HEK293 (cell line): ENCODE measurements around the gene TRIM7.
A peak's percentile ranks its signal among the peaks of the same experiment; 100 is the strongest.

Experiments used
- CTCF ChIA-PET: fragments of 350-600 bp; formaldehyde crosslinking; extraction: SDS; loops from one replicate; lab custom pipeline; 2021; ENCODE audit warnings: antibody characterized with exemption; lab: Yijun Ruan, JAX
- POLR2A ChIA-PET: fragments of 300-600 bp; formaldehyde crosslinking; extraction: SDS; loops from one replicate; lab custom pipeline; 2020; ENCODE audit warnings: antibody characterized with exemption, inconsistent platforms; lab: Yijun Ruan, JAX
- H3K27ac ChIP-seq: fragments of 200-500 bp; sonication (Bioruptor generic); 2 replicates; pipeline ENCODE4 v1.5.1; 2014; ENCODE audit warnings: low read depth, low read length, control low read depth, inconsistent platforms; ENCODE audit errors: extremely low read depth
- H3K36me3 ChIP-seq, 2 experiments: fragments of 200-500 bp in 1 of 2; sonication (Bioruptor generic) in 1 of 2; 1 replicate in 1 of 2; 2 replicates in 1 of 2; pipeline ENCODE4 v1.5.1; 2014 to 2017; ENCODE audit warnings: inconsistent platforms in 2 of 2, low read length in 2 of 2; ENCODE audit not compliant: control insufficient read depth in 2 of 2, insufficient read depth in 1 of 2
- H3K4me1 ChIP-seq: fragments of 200-500 bp; sonication (Bioruptor generic); 2 replicates; pipeline ENCODE4 v1.5.1; 2014; ENCODE audit warnings: mild to moderate bottlenecking, low read length, inconsistent platforms; ENCODE audit not compliant: control insufficient read depth, insufficient read depth
- H3K4me3 ChIP-seq: 2 replicates; pipeline ENCODE4 v1.5.1; 2011; ENCODE audit warnings: low read depth, mild to moderate bottlenecking, control low read depth, low read length, moderate library complexity
- H3K9me3 ChIP-seq: fragments of 200-500 bp; sonication (Bioruptor generic); 2 replicates; pipeline ENCODE4 v1.5.1; 2014; ENCODE audit warnings: low read depth, low read length, inconsistent platforms; ENCODE audit not compliant: control insufficient read depth, insufficient read depth
- AEBP2 ChIP-seq: fragments of 450-650 bp; formaldehyde crosslinking; IDR thresholded peaks from 2 replicates; pipeline ENCODE4 v1.5.1; 2016; ENCODE audit warnings: missing biosample characterization, missing genetic modification characterization, borderline replicate concordance
- HIC1 ChIP-seq: fragments of 450-650 bp; formaldehyde crosslinking; IDR thresholded peaks from 2 replicates; pipeline ENCODE4 v1.5.1; 2016; ENCODE audit warnings: missing biosample characterization, missing genetic modification characterization
- KLF17 ChIP-seq: fragments of 450-650 bp; formaldehyde crosslinking; IDR thresholded peaks from 2 replicates; pipeline ENCODE4 v1.5.1; 2016; ENCODE audit warnings: missing biosample characterization, missing genetic modification characterization
- KLF8 ChIP-seq: fragments of 450-650 bp; formaldehyde crosslinking; IDR thresholded peaks from 2 replicates; pipeline ENCODE4 v1.5.1; 2016; ENCODE audit warnings: missing biosample characterization, missing genetic modification characterization
- PRDM10 ChIP-seq: fragments of 450-650 bp; formaldehyde crosslinking; IDR thresholded peaks from 2 replicates; pipeline ENCODE4 v1.5.1; 2016; ENCODE audit warnings: missing biosample characterization, missing genetic modification characterization
- RBAK ChIP-seq: fragments of 450-650 bp; formaldehyde crosslinking; IDR thresholded peaks from 2 replicates; pipeline ENCODE4 v1.5.1; 2016; ENCODE audit warnings: missing biosample characterization, missing genetic modification characterization
- ZBTB10 ChIP-seq: fragments of 450-650 bp; formaldehyde crosslinking; IDR thresholded peaks from 2 replicates; pipeline ENCODE4 v1.5.1; 2016; ENCODE audit warnings: missing biosample characterization, missing genetic modification characterization
- ZBTB17 ChIP-seq: fragments of 450-650 bp; formaldehyde crosslinking; IDR thresholded peaks from 2 replicates; pipeline ENCODE4 v1.5.1; 2016; ENCODE audit warnings: missing biosample characterization, missing genetic modification characterization
- ZBTB26 ChIP-seq: fragments of 450-650 bp; formaldehyde crosslinking; optimal IDR thresholded peaks from 2 replicates; pipeline ENCODE3; 2016; ENCODE audit warnings: missing biosample characterization, mild to moderate bottlenecking, missing genetic modification characterization
- ZIC2 ChIP-seq: fragments of 450-650 bp; formaldehyde crosslinking; IDR thresholded peaks from 2 replicates; pipeline ENCODE4 v1.5.1; 2016; ENCODE audit warnings: missing biosample characterization, missing genetic modification characterization
- ZNF221 ChIP-seq: fragments of 450-650 bp; formaldehyde crosslinking; IDR thresholded peaks from 2 replicates; pipeline ENCODE4 v1.5.1; 2017; ENCODE audit warnings: missing biosample characterization, missing genetic modification characterization, borderline replicate concordance
- ZNF266 ChIP-seq: fragments of 450-650 bp; formaldehyde crosslinking; IDR thresholded peaks from 2 replicates; pipeline ENCODE4 v1.5.1; 2016; ENCODE audit warnings: missing biosample characterization, missing genetic modification characterization, low read depth
- ZNF274 ChIP-seq, 2 experiments: fragments of 200-500 bp in 1 of 2; fragments of 450-650 bp in 1 of 2; sonication (Bioruptor generic) in 1 of 2; formaldehyde crosslinking in 1 of 2; IDR thresholded peaks; 2 replicates each; pipeline versions ENCODE4 v1.5.1 to v1.6.1; 2014 to 2016; ENCODE audit warnings: borderline replicate concordance in 1 of 2, inconsistent platforms in 1 of 2, low read length in 1 of 2, missing biosample characterization in 1 of 2, missing genetic modification characterization in 1 of 2
- ZNF341 ChIP-seq: fragments of 450-650 bp; formaldehyde crosslinking; IDR thresholded peaks from 2 replicates; pipeline ENCODE4; 2016; ENCODE audit warnings: low read depth, missing biosample characterization, missing genetic modification characterization
- ZNF354C ChIP-seq: fragments of 450-650 bp; formaldehyde crosslinking; IDR thresholded peaks from 2 replicates; pipeline ENCODE4 v1.5.1; 2016; ENCODE audit warnings: missing biosample characterization, missing genetic modification characterization, low read depth, borderline replicate concordance
- ZNF561 ChIP-seq: fragments of 450-650 bp; IDR thresholded peaks from 2 replicates; pipeline ENCODE4 v1.5.1; 2018; ENCODE audit warnings: missing biosample characterization, missing genetic modification characterization, borderline replicate concordance
- ZNF660 ChIP-seq: fragments of 450-650 bp; IDR thresholded peaks from 2 replicates; pipeline ENCODE4 v1.5.1; 2018; ENCODE audit warnings: missing biosample characterization, mild to moderate bottlenecking, missing genetic modification characterization
- ZNF76 ChIP-seq: fragments of 450-650 bp; formaldehyde crosslinking; IDR thresholded peaks from 2 replicates; pipeline ENCODE4; 2016; ENCODE audit warnings: low read depth, missing biosample characterization, missing genetic modification characterization, borderline replicate concordance
- ZNF830 ChIP-seq: fragments of 450-650 bp; IDR thresholded peaks from 2 replicates; pipeline ENCODE4 v1.5.0; 2018; ENCODE audit warnings: missing biosample characterization, missing genetic modification characterization, low read depth, mild to moderate bottlenecking, moderate library complexity

The TRIM7 gene

GRCh38 chr5:181167814-181168488 lies 37.0 kb downstream of the TRIM7 start (continued):
- TF ChIP-seq ZBTB10 (tag by site-specific recombination): peak; percentile 29; the same call in 1 of the 2 replicates
- TF ChIP-seq ZNF341 (tag by site-specific recombination): peak; percentile 60
- peak; percentile 65; the same call in 1 of the 2 replicates for TF ChIP-seq ZNF561 (tag by site-specific recombination)
- TF ChIP-seq AEBP2 (tag by site-specific recombination): no peak
- no peak for TF ChIP-seq ZNF266 (tag by site-specific recombination)
- TF ChIP-seq HIC1 (tag by site-specific recombination): peak; percentile 40; the same call in 1 of the 2 replicates
- peak; percentile 51; the same call in 1 of the 2 replicates for TF ChIP-seq ZNF76 (tag by site-specific recombination)
- TF ChIP-seq ZNF660 (tag by site-specific recombination): no peak
- TF ChIP-seq ZIC2 (tag by site-specific recombination): peak; percentile 16; the same call in 1 of the 2 replicates
- TF ChIP-seq ZNF830 (tag by site-specific recombination): no peak
- peak; percentile 19; the same call in 1 of the 2 replicates for TF ChIP-seq KLF17
- TF ChIP-seq ZBTB17 (tag by site-specific recombination): no peak

- Histone ChIP-seq H3K36me3 (no peaks in the 10 kb centered on the region), H3K4me1 (peaks cover 6% of the 10 kb centered on the region), H3K4me3 (no peak overlapping the region), H3K27ac (no peak overlapping the region), H3K9me3 (no peaks in the 10 kb centered on the region)
- CTCF ChIA-PET: interaction anchor here (1.0 to 3.6 kb wide), 6 partner anchors 8 to 298 kb away, joined by 3 to 27 read pairs (median 8); no protein-coding TSS in a partner anchor
- POLR2A ChIA-PET: interaction anchor here (0.6 kb wide), 1 partner anchor 56 kb away, joined by 3 read pairs; the partner anchor contains the start of gene TRIM41
- TF ChIP-seq ZNF354C: no peak
- no peak for TF ChIP-seq KLF8 (tag by site-specific recombination)
- TF ChIP-seq PRDM10 (tag by site-specific recombination): peak; percentile 56; the same call in 1 of the 2 replicates
- no peak for TF ChIP-seq ZBTB26 (tag by site-specific recombination)
- no peak for TF ChIP-seq ZNF274 (IDR thresholded peaks at IDR 0.05; ENCODE audit: low read length)
- no peak for TF ChIP-seq ZNF274 (tag by site-specific recombination; IDR thresholded peaks at IDR 0.05; ENCODE audit: borderline replicate concordance)
- TF ChIP-seq ZBTB17 (tag by site-specific recombination): no peak
- TF ChIP-seq RBAK (tag by site-specific recombination): no peak
- TF ChIP-seq ZNF221 (tag by site-specific recombination): no peak
Observed at GRCh38 chr5:181166812-181167733, 37.9 kb downstream of the TRIM7 start.
